GM23338 (cell line): ENCODE measurements around the gene GNB1. TPM values are rescaled to one million over a fixed set of nuclear protein-coding genes. Genes with fewer than 3 reads are reported as not detected.
"Not testable (repeated sequence)": the region's sequence is repeated elsewhere in the genome, so short reads cannot be mapped to it uniquely, and the experiment has no call there.

Experiments used
- ATAC-seq: fragments of 200-7000 bp; cut with Tn5 transposase; 3 replicates; pipeline ENCODE4 v1.9.1; 2020
- DNase-seq: peaks from one replicate; pipeline ENCODE4 v3.0.0-alpha.2; 2015; ENCODE audit warnings: low spot score
- H2AFZ ChIP-seq: fragments of 200-600 bp; sonication (generic); 2 replicates; pipeline ENCODE4 v1.8.0; 2016; ENCODE audit warnings: antibody characterized with exemption, mild to moderate bottlenecking, moderate library complexity
- H3F3A ChIP-seq: fragments of 200-600 bp; sonication (generic); replicated peaks from 2 replicates; pipeline ENCODE4 v1.8.0; 2017; ENCODE audit warnings: antibody characterized with exemption, mixed run types, low read depth
- H3K27ac ChIP-seq: fragments of 200-600 bp; sonication (generic); 2 replicates; pipeline ENCODE4 v1.6.1; 2016; ENCODE audit warnings: low read depth
- H3K27me3 ChIP-seq: fragments of 200-600 bp; sonication (generic); 2 replicates; pipeline ENCODE4 v1.8.0; 2016; ENCODE audit warnings: mild to moderate bottlenecking, mixed run types, moderate library complexity; ENCODE audit not compliant: insufficient read depth
- H3K36me3 ChIP-seq: fragments of 200-600 bp; sonication (generic); 2 replicates; pipeline ENCODE4 v1.8.0; 2016; ENCODE audit warnings: mild to moderate bottlenecking; ENCODE audit not compliant: insufficient read depth
- H3K4me1 ChIP-seq: fragments of 200-600 bp; sonication (generic); 2 replicates; pipeline ENCODE4 v1.8.0; 2016; ENCODE audit warnings: mild to moderate bottlenecking, moderate library complexity; ENCODE audit not compliant: insufficient read depth
- H3K4me2 ChIP-seq: fragments of 200-600 bp; sonication (generic); 2 replicates; pipeline ENCODE4 v1.7.1; 2017; ENCODE audit warnings: mixed run types
- H3K4me3 ChIP-seq: fragments of 200-600 bp; sonication (generic); 2 replicates; pipeline ENCODE4 v1.6.1; 2016; ENCODE audit warnings: mixed run types
- H3K79me2 ChIP-seq: fragments of 200-600 bp; sonication (generic); replicated peaks from 2 replicates; pipeline ENCODE4 v1.8.0; 2017; ENCODE audit warnings: mild to moderate bottlenecking; ENCODE audit not compliant: insufficient read depth
- H3K9me2 ChIP-seq: fragments of 200-600 bp; sonication (generic); 2 replicates; pipeline ENCODE4 v1.8.0; 2017; ENCODE audit not compliant: insufficient read depth
- H4K20me1 ChIP-seq: fragments of 200-600 bp; sonication (generic); replicated peaks from 2 replicates; pipeline ENCODE4 v1.8.0; 2017; ENCODE audit warnings: mild to moderate bottlenecking; ENCODE audit not compliant: insufficient read depth
- H3K27ac Mint-ChIP-seq: 2 replicates; pipeline ENCODE4 v1.8.0; 2020; ENCODE audit warnings: inconsistent platforms, mild to moderate bottlenecking, moderate library complexity, mixed read lengths
- H3K27me3 Mint-ChIP-seq: 3 replicates; pipeline ENCODE4 v1.8.0; 2022; ENCODE audit warnings: low read depth, mild to moderate bottlenecking, moderate library complexity, mixed read lengths, inconsistent platforms; ENCODE audit not compliant: insufficient read depth, poor library complexity
- H3K36me3 Mint-ChIP-seq: 3 replicates; pipeline ENCODE4 v1.8.0; 2021; ENCODE audit warnings: low read depth, mild to moderate bottlenecking, inconsistent platforms, moderate library complexity, mixed read lengths
- H3K4me1 Mint-ChIP-seq: 3 replicates; pipeline ENCODE4 v1.8.0; 2020; ENCODE audit warnings: mild to moderate bottlenecking, inconsistent platforms, mixed read lengths
- H3K4me3 Mint-ChIP-seq: 3 replicates; pipeline ENCODE4 v1.8.0; 2021; ENCODE audit warnings: moderate library complexity, mild to moderate bottlenecking, inconsistent platforms, mixed read lengths
- H3K9me3 Mint-ChIP-seq: 3 replicates; pipeline ENCODE4 v1.8.0; 2020; ENCODE audit warnings: moderate library complexity, mild to moderate bottlenecking, inconsistent platforms, mixed read lengths
- ZNF331 ChIP-seq: fragments of 250-450 bp; sonication (Bioruptor Pico); IDR thresholded peaks from 2 replicates; pipeline ENCODE4 v1.5.0; 2020; ENCODE audit warnings: low read depth, mild to moderate bottlenecking, moderate library complexity
- polyA plus RNA-seq: library from polyadenylated mRNA; unstranded; fragments of >200 nt; fragmentation: Nextera tagmentation; extraction: Ambion mirVana; gene quantifications from 2 replicates; pipeline ENCODE4 v1.2.1, GENCODE V29; 2016
- total RNA-seq: library from RNA; depleted of rRNA; stranded (reverse); fragments of >200 nt; shearing (Covaris generic); gene quantifications from 2 replicates; pipeline ENCODE4 v1.2.3, GENCODE V29; 2014
- TF ChIP-seq, protein P1 (sequence below): fragments of 250-450 bp; sonication (Bioruptor Pico); IDR thresholded peaks from 2 replicates; pipeline ENCODE4 v1.5.0; 2020; ENCODE audit warnings: mild to moderate bottlenecking, moderate library complexity

Gene GNB1
- total and polyA plus RNA-seq, 2 experiments from 2014 or later = 65.4 to 138 TPM

DNA sequence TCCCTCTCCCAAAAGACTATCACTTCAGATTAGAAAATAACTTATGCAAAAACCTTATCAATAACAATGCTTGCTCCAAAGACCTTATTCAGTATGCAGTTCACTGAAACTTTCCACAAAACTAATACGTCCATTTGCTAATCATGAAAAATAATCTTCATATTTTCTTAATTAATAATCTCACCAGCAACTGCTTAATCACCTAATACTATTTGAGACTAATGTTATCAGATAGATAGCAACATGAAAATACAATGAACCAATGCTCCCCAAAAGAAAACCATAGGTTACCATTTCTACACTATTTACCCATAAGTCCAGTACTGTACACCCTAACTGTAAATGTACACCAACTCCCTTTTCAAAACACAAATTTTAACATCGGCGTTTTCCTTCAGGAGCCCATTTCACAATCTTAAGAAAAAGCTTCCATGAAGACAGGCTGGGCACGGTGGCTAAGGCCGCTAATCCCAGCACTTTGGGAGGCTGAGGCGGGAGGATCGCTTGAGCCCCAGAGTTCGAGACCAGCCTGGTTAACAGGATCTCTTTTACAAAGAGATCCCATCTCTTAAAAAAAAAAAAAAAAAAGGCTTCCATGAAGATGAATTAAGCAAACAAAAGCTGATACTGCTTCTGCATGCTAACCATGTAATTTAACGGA lies 1.7 kb downstream of the GNB1 start (continued):
- TF ChIP-seq, protein P1, sequence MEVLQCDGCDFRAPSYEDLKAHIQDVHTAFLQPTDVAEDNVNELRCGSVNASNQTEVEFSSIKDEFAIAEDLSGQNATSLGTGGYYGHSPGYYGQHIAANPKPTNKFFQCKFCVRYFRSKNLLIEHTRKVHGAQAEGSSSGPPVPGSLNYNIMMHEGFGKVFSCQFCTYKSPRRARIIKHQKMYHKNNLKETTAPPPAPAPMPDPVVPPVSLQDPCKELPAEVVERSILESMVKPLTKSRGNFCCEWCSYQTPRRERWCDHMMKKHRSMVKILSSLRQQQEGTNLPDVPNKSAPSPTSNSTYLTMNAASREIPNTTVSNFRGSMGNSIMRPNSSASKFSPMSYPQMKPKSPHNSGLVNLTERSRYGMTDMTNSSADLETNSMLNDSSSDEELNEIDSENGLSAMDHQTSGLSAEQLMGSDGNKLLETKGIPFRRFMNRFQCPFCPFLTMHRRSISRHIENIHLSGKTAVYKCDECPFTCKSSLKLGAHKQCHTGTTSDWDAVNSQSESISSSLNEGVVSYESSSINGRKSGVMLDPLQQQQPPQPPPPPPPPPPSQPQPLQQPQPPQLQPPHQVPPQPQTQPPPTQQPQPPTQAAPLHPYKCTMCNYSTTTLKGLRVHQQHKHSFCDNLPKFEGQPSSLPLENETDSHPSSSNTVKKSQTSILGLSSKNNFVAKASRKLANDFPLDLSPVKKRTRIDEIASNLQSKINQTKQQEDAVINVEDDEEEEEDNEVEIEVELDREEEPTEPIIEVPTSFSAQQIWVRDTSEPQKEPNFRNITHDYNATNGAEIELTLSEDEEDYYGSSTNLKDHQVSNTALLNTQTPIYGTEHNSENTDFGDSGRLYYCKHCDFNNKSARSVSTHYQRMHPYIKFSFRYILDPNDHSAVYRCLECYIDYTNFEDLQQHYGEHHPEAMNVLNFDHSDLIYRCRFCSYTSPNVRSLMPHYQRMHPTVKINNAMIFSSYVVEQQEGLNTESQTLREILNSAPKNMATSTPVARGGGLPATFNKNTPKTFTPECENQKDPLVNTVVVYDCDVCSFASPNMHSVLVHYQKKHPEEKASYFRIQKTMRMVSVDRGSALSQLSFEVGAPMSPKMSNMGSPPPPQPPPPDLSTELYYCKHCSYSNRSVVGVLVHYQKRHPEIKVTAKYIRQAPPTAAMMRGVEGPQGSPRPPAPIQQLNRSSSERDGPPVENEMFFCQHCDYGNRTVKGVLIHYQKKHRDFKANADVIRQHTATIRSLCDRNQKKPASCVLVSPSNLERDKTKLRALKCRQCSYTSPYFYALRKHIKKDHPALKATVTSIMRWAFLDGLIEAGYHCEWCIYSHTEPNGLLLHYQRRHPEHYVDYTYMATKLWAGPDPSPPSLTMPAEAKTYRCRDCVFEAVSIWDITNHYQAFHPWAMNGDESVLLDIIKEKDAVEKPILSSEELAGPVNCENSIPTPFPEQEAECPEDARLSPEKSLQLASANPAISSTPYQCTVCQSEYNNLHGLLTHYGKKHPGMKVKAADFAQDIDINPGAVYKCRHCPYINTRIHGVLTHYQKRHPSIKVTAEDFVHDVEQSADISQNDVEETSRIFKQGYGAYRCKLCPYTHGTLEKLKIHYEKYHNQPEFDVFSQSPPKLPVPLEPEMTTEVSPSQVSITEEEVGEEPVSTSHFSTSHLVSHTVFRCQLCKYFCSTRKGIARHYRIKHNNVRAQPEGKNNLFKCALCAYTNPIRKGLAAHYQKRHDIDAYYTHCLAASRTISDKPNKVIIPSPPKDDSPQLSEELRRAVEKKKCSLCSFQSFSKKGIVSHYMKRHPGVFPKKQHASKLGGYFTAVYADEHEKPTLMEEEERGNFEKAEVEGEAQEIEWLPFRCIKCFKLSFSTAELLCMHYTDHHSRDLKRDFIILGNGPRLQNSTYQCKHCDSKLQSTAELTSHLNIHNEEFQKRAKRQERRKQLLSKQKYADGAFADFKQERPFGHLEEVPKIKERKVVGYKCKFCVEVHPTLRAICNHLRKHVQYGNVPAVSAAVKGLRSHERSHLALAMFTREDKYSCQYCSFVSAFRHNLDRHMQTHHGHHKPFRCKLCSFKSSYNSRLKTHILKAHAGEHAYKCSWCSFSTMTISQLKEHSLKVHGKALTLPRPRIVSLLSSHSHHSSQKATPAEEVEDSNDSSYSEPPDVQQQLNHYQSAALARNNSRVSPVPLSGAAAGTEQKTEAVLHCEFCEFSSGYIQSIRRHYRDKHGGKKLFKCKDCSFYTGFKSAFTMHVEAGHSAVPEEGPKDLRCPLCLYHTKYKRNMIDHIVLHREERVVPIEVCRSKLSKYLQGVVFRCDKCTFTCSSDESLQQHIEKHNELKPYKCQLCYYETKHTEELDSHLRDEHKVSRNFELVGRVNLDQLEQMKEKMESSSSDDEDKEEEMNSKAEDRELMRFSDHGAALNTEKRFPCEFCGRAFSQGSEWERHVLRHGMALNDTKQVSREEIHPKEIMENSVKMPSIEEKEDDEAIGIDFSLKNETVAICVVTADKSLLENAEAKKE = no peak
- TF ChIP-seq ZNF331 (CRISPR knock-in tag) = no peak

DNA sequence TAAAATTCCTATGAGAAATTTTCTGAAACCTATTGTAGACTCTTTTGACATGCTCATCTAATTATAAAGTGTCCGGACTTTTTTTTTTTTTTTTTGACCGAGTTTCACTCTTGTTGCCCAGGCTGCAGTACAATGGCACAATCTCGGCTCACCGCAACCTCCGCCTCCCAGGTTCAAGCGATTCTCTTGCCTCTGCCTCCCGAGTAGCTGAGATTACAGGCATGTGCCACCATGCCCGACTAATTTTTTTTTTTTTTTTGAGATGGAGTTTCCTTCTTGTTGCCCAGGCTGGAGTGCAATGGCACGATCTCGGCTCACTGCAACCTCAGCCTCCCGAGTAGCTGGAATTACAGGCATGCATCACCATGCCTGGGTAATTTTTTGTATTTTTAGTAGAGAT lies 7.0 kb downstream of the GNB1 start:
- not testable (repeated sequence) for ATAC-seq, H3K9me3 Mint-ChIP-seq, H3K27me3 ChIP-seq, H3K9me2 ChIP-seq, H3K36me3 ChIP-seq, H3K27me3 Mint-ChIP-seq, H3K4me3 ChIP-seq, H2AFZ ChIP-seq, H3K4me3 Mint-ChIP-seq, DNase-seq, H3K4me2 ChIP-seq
- Histone ChIP-seq H4K20me1 (peaks cover 99% of the 10 kb centered on the region), H3K27ac (peak overlapping the region; percentile 70), H3K4me1 (peaks cover 43% of the 10 kb centered on the region), H3F3A (peaks cover 13% of the 10 kb centered on the region), H3K79me2 (peaks cover 100% of the 10 kb centered on the region)
- Mint-ChIP-seq H3K36me3 (peaks cover 30% of the 10 kb centered on the region), H3K27ac (peak overlapping the region; percentile 59), H3K4me1 (peaks cover 43% of the 10 kb centered on the region)
